ENCODE results near the gene SKA1. TPM values are rescaled to one million over a fixed set of nuclear protein-coding genes. Genes with fewer than 3 reads are reported as not detected.

Gene SKA1
- total RNA-seq, 2 donors from 2014 or later: 2.6 to 2.7 TPM

- Histone ChIP-seq H3K36me3 (no peaks in the 10 kb centered on the region), H3K9me3 (no peaks in the 10 kb centered on the region), H3K27me3 (replicated peaks; ENCODE audit: insufficient read depth) (no peaks in the 10 kb centered on the region), H3K4me1 (replicated peaks) (no peaks in the 10 kb centered on the region), H3K4me3 (no peak overlapping the region), H3K27ac (no peak overlapping the region)
- 84% methylated on average over 7 of the region's 7 CpGs for WGBS
- intact Hi-C loops (cut with DNase I): no loop called here
- DNase-seq (ENCODE audit: low spot score): no peak
- TF ChIP-seq POLR2A (IDR thresholded peaks at IDR 0.05) (no peak), POLR2AphosphoS5 (IDR thresholded peaks at IDR 0.05) (no peak), CTCF (IDR thresholded peaks at IDR 0.05) (no peak)
Observed at GRCh38 chr18:50334546-50335152, 40.2 kb upstream of the SKA1 start.

- 79% methylated on average over 2 of the region's 2 CpGs for WGBS
- intact Hi-C loops (cut with DNase I): no loop called here
- DNase-seq (ENCODE audit: low spot score): no peak
Observed at GRCh38 chr18:50338122-50338521, 36.7 kb upstream of the SKA1 start.

GRCh38 chr18:50338715-50339114 is 36.1 kb upstream of the SKA1 start:
- no peak for DNase-seq (ENCODE audit: low spot score)
- Histone ChIP-seq H3K4me1 (replicated peaks) (no peaks in the 10 kb centered on the region), H3K36me3 (no peaks in the 10 kb centered on the region), H3K27me3 (replicated peaks; ENCODE audit: insufficient read depth) (no peaks in the 10 kb centered on the region), H3K4me3 (no peak overlapping the region), H3K9me3 (no peaks in the 10 kb centered on the region), H3K27ac (no peak overlapping the region)
- WGBS: 39% methylated on average over 2 of the region's 2 CpGs
- intact Hi-C loops (cut with DNase I): no loop called here
- TF ChIP-seq POLR2A (IDR thresholded peaks at IDR 0.05): no peak
- no peak for TF ChIP-seq POLR2AphosphoS5 (IDR thresholded peaks at IDR 0.05)
- no peak for TF ChIP-seq CTCF (IDR thresholded peaks at IDR 0.05)

More at GRCh38 chr18:50338122-50338521, 36.7 kb upstream of the SKA1 start:
- no peaks in the 10 kb centered on the region for H3K36me3 ChIP-seq
- H3K4me1 ChIP-seq (replicated peaks): no peaks in the 10 kb centered on the region
- H3K27ac ChIP-seq: no peak overlapping the region
- no peaks in the 10 kb centered on the region for H3K9me3 ChIP-seq
- H3K4me3 ChIP-seq: no peak overlapping the region
- H3K27me3 ChIP-seq (replicated peaks; ENCODE audit: insufficient read depth): no peaks in the 10 kb centered on the region
- TF ChIP-seq CTCF (IDR thresholded peaks at IDR 0.05) (no peak), POLR2A (IDR thresholded peaks at IDR 0.05) (no peak), POLR2AphosphoS5 (IDR thresholded peaks at IDR 0.05) (no peak)

GRCh38 chr18:50340078-50340477 is 34.8 kb upstream of the SKA1 start:
- no peaks in the 10 kb centered on the region for H3K4me1 ChIP-seq (replicated peaks)
- intact Hi-C loops (cut with DNase I): no loop called here
- no peak overlapping the region for H3K27ac ChIP-seq
- DNase-seq (ENCODE audit: low spot score): no peak
- H3K27me3 ChIP-seq (replicated peaks; ENCODE audit: insufficient read depth): no peaks in the 10 kb centered on the region
- WGBS: 92% methylated on average over 24 of the region's 24 CpGs
- TF ChIP-seq CTCF (IDR thresholded peaks at IDR 0.05) (no peak), POLR2AphosphoS5 (IDR thresholded peaks at IDR 0.05) (no peak), POLR2A (IDR thresholded peaks at IDR 0.05) (no peak)
- no peaks in the 10 kb centered on the region for H3K9me3 ChIP-seq
- no peaks in the 10 kb centered on the region for H3K36me3 ChIP-seq
- H3K4me3 ChIP-seq: no peak overlapping the region

- Histone ChIP-seq H3K27me3 (replicated peaks; ENCODE audit: insufficient read depth) (no peaks in the 10 kb centered on the region), H3K4me1 (replicated peaks) (no peaks in the 10 kb centered on the region), H3K36me3 (no peaks in the 10 kb centered on the region), H3K27ac (no peak overlapping the region), H3K9me3 (no peaks in the 10 kb centered on the region), H3K4me3 (no peak overlapping the region)
- TF ChIP-seq POLR2AphosphoS5 (IDR thresholded peaks at IDR 0.05) (no peak), POLR2A (IDR thresholded peaks at IDR 0.05) (no peak), CTCF (IDR thresholded peaks at IDR 0.05) (no peak)
- no peak for DNase-seq (ENCODE audit: low spot score)
- WGBS: 54% methylated on average over 2 of the region's 2 CpGs
- intact Hi-C loops (cut with DNase I): no loop called here
Observed at GRCh38 chr18:50341443-50341842, 33.4 kb upstream of the SKA1 start.

Data from prostate gland (tissue), 2 donors.